Adrenal gland (tissue), 5 donors: ENCODE results near the gene CCR3.

Experiments
- CTCF ChIP-seq, 6 experiments: fragments of 450-650 bp in 4 of 6; fragments of 200-600 bp in 2 of 6; sonication (generic) in 1 of 6; IDR thresholded peaks; 1 replicate in 5 of 6; 2 replicates in 1 of 6; pipeline versions ENCODE4 v1.5.1 to v1.8.0; 2016 to 2021; ENCODE audit warnings: antibody characterized with exemption in 6 of 6, mild to moderate bottlenecking in 2 of 6, moderate library complexity in 1 of 6
- POLR2A ChIP-seq, 2 donors: fragments of 450-650 bp; IDR thresholded peaks; one replicate each; pipeline ENCODE4 v1.6.1; 2017; ENCODE audit warnings: antibody characterized with exemption in 2 of 2, mild to moderate bottlenecking in 2 of 2, moderate library complexity in 1 of 2
- donor health status: DM: no; HTN: no; CAD: no.

- TF ChIP-seq CTCF (IDR thresholded peaks at IDR 0.05) (no peak), POLR2A (IDR thresholded peaks at IDR 0.05) (no peak)
Observed at GRCh38 chr3:46212101-46212500, 30.2 kb upstream of the CCR3 start.
